ENCODE data around the gene TCOF1.

GRCh38 chr5:150397782-150398721 lies 40.6 kb downstream of the TCOF1 start:
- no peak for TF ChIP-seq CTCF (IDR thresholded peaks at IDR 0.05; ENCODE audit: insufficient read depth, low read depth, low read length)
- TF ChIP-seq EZH2 (IDR thresholded peaks at IDR 0.05; ENCODE audit: insufficient read depth, low read length), result no peak
